Activated CD4-positive, alpha-beta T cell treated with anti-CD3 and anti-CD28 coated beads for 36 hours (primary cell): ENCODE results near the gene OGFOD2. TPM values are rescaled to one million over a fixed set of nuclear protein-coding genes. Genes with fewer than 3 reads are reported as not detected.
A peak's percentile ranks its signal among the peaks of the same experiment; 100 is the strongest.

ENCODE experiments used
- ATAC-seq: fragments of 200-7000 bp; cut with Tn5 transposase; one replicate; pipeline ENCODE4 v1.10.0; 2021; ENCODE audit warnings: mild to moderate bottlenecking, moderate library complexity
- CTCF ChIA-PET: fragments of 350-600 bp; sonication (Branson Sonifier 250); formaldehyde crosslinking; loops from one replicate; lab custom pipeline; 2021; ENCODE audit warnings: antibody characterized with exemption; lab: Charles Lee
- POLR2A ChIA-PET: fragments of 350-600 bp; sonication (Branson Sonifier 250); formaldehyde crosslinking; loops from one replicate; lab custom pipeline; 2021; ENCODE audit warnings: antibody characterized with exemption, inconsistent platforms; lab: Charles Lee
- DNase-seq: peaks from one replicate; pipeline ENCODE4 v3.0.0-alpha.2; 2020
- H3K27ac Mint-ChIP-seq: one replicate; pipeline ENCODE4 v1.8.0; 2021; ENCODE audit warnings: mixed read lengths
- H3K27me3 Mint-ChIP-seq: one replicate; pipeline ENCODE4 v1.8.0; 2021; ENCODE audit warnings: mixed read lengths
- H3K36me3 Mint-ChIP-seq: one replicate; pipeline ENCODE4 v1.8.0; 2021; ENCODE audit warnings: low read depth, mixed read lengths
- H3K4me1 Mint-ChIP-seq: one replicate; pipeline ENCODE4 v1.8.0; 2021; ENCODE audit warnings: mixed read lengths
- H3K4me3 Mint-ChIP-seq: one replicate; pipeline ENCODE4 v1.8.0; 2021; ENCODE audit warnings: mild to moderate bottlenecking, moderate library complexity, mixed read lengths
- H3K9me3 Mint-ChIP-seq: one replicate; pipeline ENCODE4 v1.8.0; 2021; ENCODE audit warnings: low read depth, mixed read lengths
- intact Hi-C, 2 experiments: fragments of 100-400 bp; cut with DNase I in 1 of 2; cut with micrococcal nuclease in 1 of 2; formaldehyde crosslinking; loops; one replicate each; pipeline versions ENCODE4 v1.14.2 to v1.15.1; 2022 to 2024; cut with DNase I, micrococcal nuclease
- total RNA-seq, 2 experiments: library from RNA; stranded (reverse); gene quantifications; one replicate each; pipeline ENCODE4 v1.2.3, GENCODE V29; 2021

OGFOD2 gene
- total RNA-seq: 10 to 100 TPM; 20.2 to 30.8 TPM

DNA sequence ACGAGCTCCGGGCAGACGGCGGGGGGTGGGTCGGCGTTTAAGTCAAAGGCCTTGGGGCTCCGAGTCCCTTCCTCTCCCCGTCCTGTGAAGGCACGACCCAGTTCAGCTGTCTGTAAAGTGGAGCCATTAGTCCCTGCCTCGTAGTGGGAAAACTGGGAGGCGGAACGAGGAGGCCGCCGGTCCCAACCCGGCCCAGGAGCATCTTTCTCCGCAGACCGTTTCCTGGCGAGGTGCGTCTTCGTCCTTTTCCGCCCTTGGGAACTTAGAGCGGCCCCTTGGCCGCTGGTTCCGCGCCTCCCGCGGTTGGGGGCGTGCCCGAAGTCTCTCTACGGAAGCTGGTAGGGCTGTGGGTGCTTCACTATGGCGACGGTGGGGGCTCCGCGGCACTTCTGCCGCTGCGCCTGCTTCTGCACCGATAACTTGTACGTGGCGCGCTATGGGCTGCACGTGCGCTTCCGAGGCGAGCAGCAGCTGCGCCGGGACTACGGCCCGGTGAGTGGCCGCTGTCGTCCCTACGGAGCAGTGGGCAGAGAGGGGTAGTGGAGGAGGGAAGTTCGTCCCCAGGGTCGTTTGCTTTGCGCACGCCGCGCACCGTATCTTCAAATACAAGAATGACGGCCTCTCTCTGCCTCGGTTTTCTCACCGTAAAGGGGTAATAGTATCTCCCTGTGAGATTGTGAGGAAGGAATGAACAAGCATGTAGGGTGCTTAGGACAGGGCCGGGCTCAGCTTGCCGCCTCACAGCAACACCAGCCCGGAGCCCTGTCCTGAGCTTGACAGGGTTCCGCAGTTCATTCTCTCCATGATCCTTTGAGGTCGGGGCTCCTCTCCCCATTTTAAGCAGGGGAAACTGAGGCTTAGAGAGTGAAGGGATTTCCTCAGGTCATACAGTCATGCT is at the start of gene OGFOD2:
Gene OGFOD2 (plus strand): TSS at position 353 of the 898 bp plus-strand sequence. CDS start 8 bp downstream, at position 361.
- H3K27me3 Mint-ChIP-seq: no peaks in the 10 kb centered on the region
- H3K9me3 Mint-ChIP-seq: no peaks in the 10 kb centered on the region
- intact Hi-C loops: loop anchor here (1.0 to 10.0 kb wide), 18 partner anchors 9 to 1940 kb away; partner anchors contain the start of genes ABCB9 (in 2 of the 2), MPHOSPH9 (in 2 of the 2), MTRFR (in 2 of the 2) and DENR (in 1 of the 2)
- ChIA-PET POLR2A (interaction anchor here (0.6 to 1.7 kb wide), 9 partner anchors 9 to 626 kb away, joined by 3 to 9 read pairs (median 4); partner anchors contain the start of genes ABCB9 and MTRFR), CTCF (interaction anchor here (0.6 to 1.8 kb wide), 10 partner anchors 9 to 1173 kb away, joined by 3 to 5 read pairs (median 3); partner anchors contain the start of genes ABCB9 and MTRFR)
- peaks cover 28% of the 10 kb centered on the region for H3K4me1 Mint-ChIP-seq
- peak within 1 kb of the TSS; percentile 100 for H3K27ac Mint-ChIP-seq
- peak; percentile 81 for ATAC-seq
- H3K4me3 Mint-ChIP-seq: peak within 1 kb of the TSS; percentile 95
- peak; percentile 96 for DNase-seq
- no peaks in the 10 kb centered on the region for H3K36me3 Mint-ChIP-seq

GRCh38 chr12:122927756-122928403 is 47.2 kb upstream of the OGFOD2 start:
- intact Hi-C loops: no loop called here
- no peaks in the 10 kb centered on the region for H3K27me3 Mint-ChIP-seq
- no peaks in the 10 kb centered on the region for H3K4me1 Mint-ChIP-seq

DNA sequence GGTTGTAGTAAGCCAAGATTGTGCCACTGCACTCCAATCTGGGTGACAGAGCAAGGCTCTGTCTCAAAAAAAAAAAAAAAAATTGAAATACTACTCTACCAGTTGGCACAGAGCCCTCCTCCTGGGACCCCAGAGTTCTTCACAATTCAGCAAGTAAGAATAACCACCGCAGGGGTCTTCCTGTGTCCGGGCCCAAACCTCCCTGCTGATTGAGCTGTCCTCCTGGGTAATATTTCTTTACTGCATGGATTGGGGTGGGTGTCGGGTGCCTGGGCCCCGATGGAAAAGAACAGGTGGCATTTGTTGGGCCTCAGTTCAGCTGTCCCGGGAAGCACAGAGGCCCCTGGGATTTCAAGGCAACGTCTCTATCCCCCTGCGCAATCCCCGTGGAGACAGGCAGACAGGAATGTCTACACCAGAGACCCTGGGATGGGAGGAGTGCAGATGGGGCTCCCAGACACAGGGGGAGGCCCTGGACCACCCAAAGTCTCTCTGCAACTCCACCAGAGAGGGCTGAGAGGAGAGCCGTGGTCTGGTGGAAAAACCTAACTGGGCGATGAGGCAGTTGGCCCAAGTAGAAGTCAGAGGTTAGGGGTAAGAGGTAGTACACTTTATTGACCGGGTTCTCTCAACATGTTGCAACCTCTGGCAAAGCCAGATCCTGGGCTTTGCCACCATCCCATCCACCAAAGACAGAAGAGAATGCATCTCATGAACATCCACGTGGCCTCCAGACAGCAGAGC is 46.5 kb upstream of the OGFOD2 start:
- Mint-ChIP-seq H3K27ac (no peak overlapping the region), H3K4me1 (no peaks in the 10 kb centered on the region), H3K4me3 (no peak overlapping the region), H3K9me3 (no peaks in the 10 kb centered on the region), H3K27me3 (no peaks in the 10 kb centered on the region), H3K36me3 (no peaks in the 10 kb centered on the region)
- POLR2A ChIA-PET: no interaction called here
- intact Hi-C loops: no loop called here
- ATAC-seq: no peak
- no peak for DNase-seq
- CTCF ChIA-PET: interaction anchor here (0.6 to 1.0 kb wide), 2 partner anchors 37 to 68 kb away, joined by 3 read pairs; no protein-coding TSS in a partner anchor

More at GRCh38 chr12:122927756-122928403, 47.2 kb upstream of the OGFOD2 start:
- H3K9me3 Mint-ChIP-seq: no peaks in the 10 kb centered on the region
- no peak overlapping the region for H3K27ac Mint-ChIP-seq
- ChIA-PET CTCF (interaction anchor here (0.6 to 1.4 kb wide), 4 partner anchors 36 to 134 kb away, joined by 3 to 4 read pairs (median 3); no protein-coding TSS in a partner anchor), POLR2A (no interaction called here)
- H3K36me3 Mint-ChIP-seq: no peaks in the 10 kb centered on the region
- no peak for DNase-seq
- H3K4me3 Mint-ChIP-seq: no peak overlapping the region
- ATAC-seq: no peak

DNA sequence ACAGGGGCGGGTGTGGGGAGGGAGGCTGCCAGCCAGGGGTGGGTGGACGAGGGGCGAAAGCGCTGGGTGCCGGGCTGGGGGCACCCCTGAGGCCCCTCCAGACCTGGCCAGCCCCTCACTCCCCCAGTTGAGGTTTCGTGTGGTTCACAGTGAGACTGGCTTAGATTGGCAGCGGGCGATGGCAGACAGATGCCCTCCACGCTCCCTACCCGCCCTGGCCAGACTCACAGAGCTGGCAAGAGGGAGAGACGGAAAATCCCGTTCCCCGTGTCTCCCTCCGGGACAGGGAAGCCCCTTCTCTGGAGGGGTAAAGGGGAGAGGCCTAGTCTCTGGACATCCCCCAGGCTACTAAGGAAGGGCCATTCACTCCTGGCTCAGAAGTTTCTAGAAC is 45.9 kb upstream of the OGFOD2 start:
- no peaks in the 10 kb centered on the region for H3K36me3 Mint-ChIP-seq
- no peak for ATAC-seq
- H3K4me3 Mint-ChIP-seq: no peak overlapping the region
- H3K9me3 Mint-ChIP-seq: no peaks in the 10 kb centered on the region
- no peaks in the 10 kb centered on the region for H3K4me1 Mint-ChIP-seq
- DNase-seq: no peak
- POLR2A ChIA-PET: no interaction called here
- CTCF ChIA-PET: interaction anchor here (0.7 to 1.0 kb wide), 2 partner anchors 26 to 68 kb away, joined by 3 read pairs; no protein-coding TSS in a partner anchor
- intact Hi-C loops: no loop called here
- no peaks in the 10 kb centered on the region for H3K27me3 Mint-ChIP-seq
- no peak overlapping the region for H3K27ac Mint-ChIP-seq

DNA sequence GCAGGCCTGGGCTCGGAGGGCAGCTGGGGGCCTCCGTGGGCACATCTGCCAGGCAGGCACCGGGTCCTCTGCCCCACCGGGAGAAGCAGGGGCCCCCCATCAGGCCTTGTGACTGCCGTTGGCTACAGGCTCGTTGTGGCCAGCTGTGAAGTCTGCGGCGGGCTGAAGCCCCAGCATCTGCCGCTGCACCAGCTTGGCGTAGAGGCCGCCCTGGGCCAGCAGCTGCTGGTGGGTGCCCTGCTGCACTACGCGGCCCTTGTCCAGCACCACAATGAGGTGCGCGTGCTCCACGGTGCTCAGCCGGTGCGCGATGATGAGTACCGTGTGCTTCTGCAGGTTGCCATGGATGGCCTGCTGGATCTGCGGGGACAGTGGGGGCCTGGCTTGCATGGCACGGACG is 45.2 kb upstream of the OGFOD2 start:
- H3K27ac Mint-ChIP-seq: no peak overlapping the region

GRCh38 chr12:122932207-122932606 is 42.8 kb upstream of the OGFOD2 start:
- ATAC-seq (no peak), DNase-seq (no peak)
- Mint-ChIP-seq H3K27ac (no peak overlapping the region), H3K4me3 (no peak overlapping the region), H3K9me3 (no peaks in the 10 kb centered on the region), H3K27me3 (no peaks in the 10 kb centered on the region), H3K36me3 (no peaks in the 10 kb centered on the region), H3K4me1 (no peaks in the 10 kb centered on the region)
- POLR2A ChIA-PET: no interaction called here
- CTCF ChIA-PET: no interaction called here
- intact Hi-C loops: no loop called here

More for the DNA sequence above, 45.2 kb upstream of the OGFOD2 start:
- DNase-seq (no peak), ATAC-seq (no peak)
- ChIA-PET POLR2A (interaction anchor here (0.6 kb wide), 1 partner anchor 58 kb away, joined by 3 read pairs; no protein-coding TSS in a partner anchor), CTCF (interaction anchor here (0.6 to 0.7 kb wide), 2 partner anchors 26 to 246 kb away, joined by 3 read pairs; no protein-coding TSS in a partner anchor)
- no peak overlapping the region for H3K4me3 Mint-ChIP-seq
- H3K27me3 Mint-ChIP-seq: no peaks in the 10 kb centered on the region
- intact Hi-C loops: no loop called here
- no peaks in the 10 kb centered on the region for H3K4me1 Mint-ChIP-seq
- H3K9me3 Mint-ChIP-seq: no peaks in the 10 kb centered on the region
- H3K36me3 Mint-ChIP-seq: no peaks in the 10 kb centered on the region

DNA sequence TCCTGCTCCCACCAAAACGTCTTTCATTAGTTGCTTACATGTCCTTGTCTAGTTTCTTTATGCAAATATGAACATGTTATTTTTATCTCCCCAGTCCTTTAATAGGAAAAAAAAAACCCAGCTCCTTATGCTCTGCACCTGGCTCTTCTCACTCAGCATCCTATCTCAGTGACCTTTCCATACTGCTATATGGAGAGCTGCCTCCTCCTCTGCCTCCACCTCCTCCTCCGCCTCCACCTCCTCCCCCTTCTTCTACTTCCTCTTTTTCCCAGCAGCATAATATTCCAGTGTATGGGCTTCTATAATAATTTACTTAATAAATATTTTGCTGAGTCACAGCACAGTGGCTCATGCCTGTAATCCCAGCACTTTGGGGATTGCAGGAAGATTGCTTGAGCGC is 40.3 kb upstream of the OGFOD2 start:
- peaks cover 3% of the 10 kb centered on the region for H3K36me3 Mint-ChIP-seq
- H3K9me3 Mint-ChIP-seq: no peaks in the 10 kb centered on the region
- POLR2A ChIA-PET: no interaction called here
- no peaks in the 10 kb centered on the region for H3K27me3 Mint-ChIP-seq
- intact Hi-C loops: no loop called here
- H3K4me1 Mint-ChIP-seq: no peaks in the 10 kb centered on the region
- no peak overlapping the region for H3K4me3 Mint-ChIP-seq
- ATAC-seq: no peak
- CTCF ChIA-PET: no interaction called here
- DNase-seq: no peak
- no peak overlapping the region for H3K27ac Mint-ChIP-seq

GRCh38 chr12:122935318-122935717 is 39.7 kb upstream of the OGFOD2 start:
- H3K27me3 Mint-ChIP-seq: no peaks in the 10 kb centered on the region
- intact Hi-C loops: no loop called here
- POLR2A ChIA-PET: no interaction called here
- H3K36me3 Mint-ChIP-seq: peaks cover 3% of the 10 kb centered on the region
- H3K4me3 Mint-ChIP-seq: no peak overlapping the region
- no peak for DNase-seq
- H3K9me3 Mint-ChIP-seq: no peaks in the 10 kb centered on the region
- CTCF ChIA-PET: no interaction called here
- H3K27ac Mint-ChIP-seq: no peak overlapping the region
- H3K4me1 Mint-ChIP-seq: no peaks in the 10 kb centered on the region
- no peak for ATAC-seq

DNA sequence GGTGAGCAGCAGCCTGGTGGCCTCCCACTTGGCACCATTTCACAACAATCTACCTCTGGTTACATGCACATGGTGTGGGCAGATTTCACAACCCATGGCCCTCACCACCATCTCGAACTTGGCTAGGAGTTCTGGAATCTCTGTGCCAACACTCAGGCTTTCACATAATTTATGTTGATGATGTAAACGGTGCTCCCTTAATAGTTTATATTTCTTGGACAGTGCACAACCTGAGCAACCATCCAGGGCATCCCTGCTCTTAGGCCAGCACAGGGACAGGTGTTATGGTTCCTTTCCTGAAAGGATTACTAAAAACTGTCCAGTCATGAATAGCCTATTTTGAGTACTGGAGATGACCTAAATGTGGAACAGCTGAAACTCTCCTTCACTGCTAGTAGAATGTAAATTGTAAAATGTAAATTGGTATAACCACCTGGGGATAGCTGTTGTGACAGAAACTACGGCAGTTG is 37.4 kb upstream of the OGFOD2 start:
- no peaks in the 10 kb centered on the region for H3K9me3 Mint-ChIP-seq
- H3K36me3 Mint-ChIP-seq: peaks cover 3% of the 10 kb centered on the region
- intact Hi-C loops: no loop called here
- ChIA-PET CTCF (interaction anchor here (0.6 kb wide), 1 partner anchor 1955 kb away, joined by 3 read pairs; no protein-coding TSS in a partner anchor), POLR2A (no interaction called here)
- no peak overlapping the region for H3K27ac Mint-ChIP-seq
- ATAC-seq (no peak), DNase-seq (no peak)
- H3K27me3 Mint-ChIP-seq: no peaks in the 10 kb centered on the region
- no peak overlapping the region for H3K4me3 Mint-ChIP-seq
- H3K4me1 Mint-ChIP-seq: no peaks in the 10 kb centered on the region

DNA sequence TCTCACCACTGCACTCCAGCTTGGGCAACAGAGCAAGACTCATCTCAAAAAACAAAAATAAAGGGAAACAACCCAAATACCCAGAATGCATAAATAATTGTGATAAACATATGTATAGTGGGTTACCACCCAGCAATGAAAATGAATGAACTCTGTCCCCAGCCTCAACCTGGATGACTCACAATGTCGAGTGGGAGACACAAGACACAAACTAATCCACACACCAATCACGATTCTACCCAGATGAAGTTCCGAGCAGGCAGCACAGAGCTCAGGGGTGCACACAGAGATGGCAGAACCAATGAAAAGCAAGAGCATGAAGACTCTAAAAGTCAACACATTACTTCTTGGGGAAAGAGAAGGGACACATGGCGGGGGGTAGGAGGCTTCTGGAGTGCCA is 35.9 kb upstream of the OGFOD2 start:
- intact Hi-C loops: no loop called here
- peaks cover 5% of the 10 kb centered on the region for H3K4me1 Mint-ChIP-seq
- POLR2A ChIA-PET: no interaction called here

More for the DNA sequence above, 35.9 kb upstream of the OGFOD2 start:
- Mint-ChIP-seq H3K27me3 (no peaks in the 10 kb centered on the region), H3K9me3 (no peaks in the 10 kb centered on the region), H3K4me3 (no peak overlapping the region), H3K36me3 (peaks cover 3% of the 10 kb centered on the region), H3K27ac (no peak overlapping the region)
- DNase-seq (no peak), ATAC-seq (no peak)
- CTCF ChIA-PET: no interaction called here
